Duodenal mucosa (tissue), 2 donors: ENCODE results near the gene ATRN.
"Not testable (repeated sequence)": the region's sequence is repeated elsewhere in the genome, so short reads cannot be mapped to it uniquely, and the experiment has no call there.

Source experiments
- H3K27ac ChIP-seq: one replicate; pipeline ENCODE4 v1.7.0; 2013; ENCODE audit warnings: low read depth, low read length
- H3K27me3 ChIP-seq, 2 donors: one replicate each; pipeline ENCODE4 v1.7.0; 2013; ENCODE audit warnings: low read length in 2 of 2, control low read depth in 1 of 2; ENCODE audit not compliant: insufficient read depth in 2 of 2, control insufficient read depth in 1 of 2
- H3K36me3 ChIP-seq, 2 donors: one replicate each; pipeline ENCODE4 v1.7.0; 2013; ENCODE audit warnings: low read length in 2 of 2, control low read depth in 1 of 2; ENCODE audit not compliant: insufficient read depth in 2 of 2, control insufficient read depth in 1 of 2
- H3K4me1 ChIP-seq, 2 donors: one replicate each; pipeline ENCODE4 v1.7.0; 2013; ENCODE audit warnings: low read length in 2 of 2, control low read depth in 1 of 2; ENCODE audit not compliant: insufficient read depth in 2 of 2, control insufficient read depth in 1 of 2
- H3K4me3 ChIP-seq, 2 donors: one replicate each; pipeline ENCODE4 v1.7.0; 2013; ENCODE audit warnings: low read length in 2 of 2, low read depth in 1 of 2
- H3K9ac ChIP-seq, 2 donors: one replicate each; pipeline ENCODE4 v1.7.0; 2013; ENCODE audit warnings: low read length in 2 of 2, low read depth in 1 of 2
- H3K9me3 ChIP-seq, 2 donors: one replicate each; pipeline ENCODE4 v1.7.0; 2013; ENCODE audit warnings: low read length in 2 of 2, control low read depth in 1 of 2; ENCODE audit not compliant: control insufficient read depth in 1 of 2

ATRN gene

DNA sequence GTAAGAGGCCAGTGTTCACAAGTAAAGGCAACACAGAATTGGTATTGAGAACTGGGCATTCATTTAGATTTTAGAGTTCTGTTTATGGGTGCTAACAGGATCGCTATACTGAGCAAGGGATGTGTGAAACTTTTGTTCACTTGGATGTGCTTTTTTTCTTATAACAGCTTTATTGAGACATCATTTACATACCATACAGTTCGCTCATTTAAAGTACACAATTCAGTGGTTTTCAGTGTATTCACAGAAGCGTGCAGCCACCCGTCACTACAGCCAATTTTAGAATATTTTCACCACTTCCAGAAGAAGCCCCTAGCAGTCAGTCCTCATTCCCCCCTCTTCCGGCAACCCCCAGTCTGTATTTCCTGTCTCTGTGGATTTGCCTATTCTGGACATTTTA, 143.6 kb downstream of the ATRN start:
- Histone ChIP-seq H3K9me3 (no peaks in the 10 kb centered on the region), H3K4me3 (no peak overlapping the region)

DNA sequence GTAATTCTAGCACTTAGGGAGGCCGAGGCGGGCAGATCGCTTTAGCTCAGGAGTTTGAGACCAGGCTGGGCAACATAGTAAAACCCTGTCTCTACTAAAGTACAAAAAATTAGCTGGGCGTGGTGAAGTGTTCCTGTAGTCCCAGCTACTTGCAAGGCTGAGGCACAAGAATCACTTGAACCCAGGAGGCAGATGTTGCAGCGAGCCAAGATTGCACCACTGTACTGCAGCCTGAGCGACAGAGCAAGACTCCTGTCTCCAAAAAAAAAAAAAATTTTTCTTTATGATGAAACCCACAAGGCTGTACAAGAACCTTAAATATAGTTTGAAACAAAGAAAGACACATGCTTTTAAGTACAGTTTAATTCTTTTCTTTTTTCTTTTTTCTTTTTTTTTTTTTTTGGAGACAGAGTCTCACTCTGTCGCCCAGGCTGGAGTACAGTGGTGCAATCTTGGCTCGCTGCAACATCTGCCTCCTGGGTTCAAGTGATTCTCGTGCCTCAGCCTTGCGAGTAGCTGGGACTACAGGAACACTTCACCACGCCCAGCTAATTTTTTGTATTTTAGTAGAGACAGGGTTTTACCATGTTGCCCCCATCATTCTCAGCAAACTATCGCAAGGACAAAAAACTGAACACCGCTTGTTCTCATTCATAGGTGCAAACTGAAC, 144.5 kb downstream of the ATRN start:
- H3K9ac ChIP-seq, H3K27ac ChIP-seq, H3K4me1 ChIP-seq, H3K4me3 ChIP-seq, H3K27me3 ChIP-seq, H3K9me3 ChIP-seq: not testable (repeated sequence)
- H3K36me3 ChIP-seq, result peaks cover 8 to 38% of the 10 kb centered on the region in 2 donors

More for the DNA sequence above, 143.6 kb downstream of the ATRN start:
- Histone ChIP-seq H3K9ac (no peak overlapping the region), H3K4me1 (no peaks in the 10 kb centered on the region), H3K36me3 (peaks cover 8 to 42% of the 10 kb centered on the region in 2 donors), H3K27ac (no peak overlapping the region), H3K27me3 (no peaks in the 10 kb centered on the region)

DNA sequence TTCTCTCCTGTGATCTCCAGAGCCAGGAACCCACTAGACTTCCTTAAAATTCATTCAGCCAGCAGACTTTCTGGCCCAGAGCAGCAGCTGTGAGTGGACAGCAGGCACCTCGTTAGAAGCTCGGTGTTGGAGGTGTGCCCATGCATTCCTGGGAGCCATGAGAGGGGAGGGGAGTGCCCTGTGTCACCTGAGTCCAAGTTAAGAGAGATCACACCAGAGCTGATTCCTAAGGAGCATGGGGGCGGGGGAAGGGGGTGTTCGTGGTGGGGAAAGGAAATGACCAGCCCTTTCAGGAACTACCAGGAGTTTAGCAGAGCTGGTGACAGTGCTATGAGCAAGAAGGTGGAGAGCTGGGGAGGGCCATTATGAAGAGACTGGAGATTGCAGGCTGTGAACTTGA, 145.4 kb downstream of the ATRN start:
- Histone ChIP-seq H3K9ac (no peak overlapping the region), H3K27ac (no peak overlapping the region), H3K27me3 (no peaks in the 10 kb centered on the region), H3K9me3 (no peaks in the 10 kb centered on the region), H3K4me1 (no peaks in the 10 kb centered on the region), H3K4me3 (no peak overlapping the region), H3K36me3 (peaks cover 11 to 38% of the 10 kb centered on the region in 2 donors)

DNA sequence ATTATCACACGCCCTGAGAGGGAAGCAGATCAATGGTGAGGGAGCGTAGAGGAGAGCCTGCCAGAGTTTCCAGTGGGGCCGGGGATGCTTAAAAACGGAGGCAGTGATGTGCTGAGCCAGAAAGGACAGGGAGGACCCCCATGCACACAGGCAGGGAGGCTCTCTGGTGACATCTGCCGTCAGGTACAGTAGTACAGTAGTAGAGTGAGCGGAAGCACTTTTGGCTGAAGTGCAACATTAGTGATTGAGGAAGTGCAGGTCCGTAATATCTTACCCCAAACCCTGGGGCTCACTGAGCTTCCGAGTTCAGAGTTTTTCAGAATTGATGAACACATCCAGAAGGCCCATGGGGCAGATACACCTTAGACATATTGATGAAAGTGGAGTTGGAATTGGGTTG, 150.3 kb downstream of the ATRN start:
- H3K27ac ChIP-seq, result no peak overlapping the region
- H3K4me1 ChIP-seq, result no peaks in the 10 kb centered on the region
- H3K9ac ChIP-seq, result no peak overlapping the region
- no peaks in the 10 kb centered on the region for H3K27me3 ChIP-seq
- no peak overlapping the region for H3K4me3 ChIP-seq
- H3K9me3 ChIP-seq, result no peaks in the 10 kb centered on the region
- H3K36me3 ChIP-seq, result peaks cover 19 to 41% of the 10 kb centered on the region in 2 donors

DNA sequence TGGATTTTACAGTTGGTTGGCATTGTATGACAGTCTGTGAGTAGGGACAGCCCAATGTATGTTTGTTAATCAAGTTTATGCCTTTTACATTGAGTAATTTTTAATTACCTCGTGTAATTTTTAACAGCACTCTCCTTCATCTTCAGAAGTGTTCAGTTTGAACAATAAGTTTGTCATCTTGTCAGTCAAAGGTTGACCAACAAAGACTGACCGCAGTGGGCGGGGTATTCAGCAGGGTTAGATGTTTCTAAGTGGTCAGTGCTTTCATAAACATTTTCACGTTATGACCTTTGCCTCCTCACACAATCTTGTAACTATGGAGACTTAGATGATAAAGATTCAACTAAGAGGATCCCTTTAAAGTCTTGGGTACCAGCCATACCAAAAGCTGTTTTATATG, 151.6 kb downstream of the ATRN start:
- Histone ChIP-seq H3K4me1 (no peaks in the 10 kb centered on the region), H3K9ac (no peak overlapping the region), H3K36me3 (peaks cover 19 to 36% of the 10 kb centered on the region in 2 donors), H3K27me3 (no peaks in the 10 kb centered on the region), H3K9me3 (no peaks in the 10 kb centered on the region), H3K4me3 (no peak overlapping the region), H3K27ac (no peak overlapping the region)

DNA sequence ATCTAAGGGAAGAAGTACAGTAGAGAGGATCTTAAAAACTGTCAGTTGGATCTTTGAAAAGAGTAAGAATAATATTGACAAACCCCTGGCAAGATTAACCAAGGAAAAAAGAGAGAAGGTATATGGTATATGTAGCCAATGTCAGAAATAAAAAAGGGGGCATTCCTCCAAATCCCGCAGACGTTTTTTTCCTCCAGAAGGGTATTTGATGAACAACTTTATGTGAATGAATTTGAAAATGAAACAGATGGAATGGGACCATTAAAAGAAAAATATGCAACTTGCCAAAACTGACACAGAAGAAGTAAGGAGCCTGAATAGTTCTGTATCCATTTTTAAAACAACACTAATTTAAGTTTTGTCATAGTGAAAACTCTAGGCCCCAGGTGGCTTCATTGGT, 156.7 kb downstream of the ATRN start:
- Histone ChIP-seq H3K27ac (no peak overlapping the region), H3K9me3 (no peaks in the 10 kb centered on the region), H3K27me3 (no peaks in the 10 kb centered on the region), H3K9ac (no peak overlapping the region), H3K36me3 (peaks cover 22 to 48% of the 10 kb centered on the region in 2 donors), H3K4me3 (no peak overlapping the region), H3K4me1 (no peaks in the 10 kb centered on the region)

DNA sequence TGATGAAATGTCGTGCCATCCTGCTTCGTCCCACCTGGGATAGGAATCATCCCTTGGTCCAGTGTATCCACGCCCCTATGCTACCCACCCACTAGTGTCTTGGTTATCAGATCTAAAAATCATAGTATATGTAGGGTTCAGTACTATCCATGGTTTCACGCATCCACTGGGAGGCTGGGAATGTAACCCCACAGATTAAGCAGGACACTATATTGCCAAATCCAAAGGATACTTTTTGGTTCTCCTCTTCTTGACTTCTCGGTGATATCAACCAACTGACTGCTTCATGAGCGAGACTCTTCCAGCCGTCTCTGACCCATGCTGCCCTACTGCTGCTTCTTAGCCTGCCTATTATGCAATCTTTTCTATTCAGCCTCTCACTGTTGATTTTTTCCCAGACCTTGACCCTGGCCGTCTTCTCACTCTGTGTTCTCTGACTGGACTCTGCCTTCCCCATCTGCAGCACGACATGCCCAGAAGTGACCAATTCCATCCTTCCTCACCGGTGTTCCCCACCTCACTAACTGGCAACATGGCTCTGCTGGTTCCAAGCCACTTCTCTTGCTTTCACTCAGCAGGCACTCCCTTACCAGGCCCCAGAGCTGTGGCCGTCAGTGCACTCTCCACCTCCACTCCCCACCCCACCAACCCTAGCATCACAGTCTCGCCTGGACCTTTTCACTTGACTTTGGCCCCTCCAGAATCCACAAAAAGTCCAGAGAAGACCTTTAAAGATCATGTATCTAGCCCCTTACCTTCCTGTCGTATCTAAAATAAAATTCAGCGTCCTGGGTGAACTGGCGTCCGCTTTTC, 157.9 kb downstream of the ATRN start:
- H3K9me3 ChIP-seq, result no peaks in the 10 kb centered on the region
- no peak overlapping the region for H3K4me3 ChIP-seq
- H3K4me1 ChIP-seq, result no peaks in the 10 kb centered on the region
- H3K27ac ChIP-seq, result no peak overlapping the region
- H3K27me3 ChIP-seq, result no peaks in the 10 kb centered on the region
- peaks cover 26 to 45% of the 10 kb centered on the region in 2 donors for H3K36me3 ChIP-seq
- no peak overlapping the region for H3K9ac ChIP-seq

DNA sequence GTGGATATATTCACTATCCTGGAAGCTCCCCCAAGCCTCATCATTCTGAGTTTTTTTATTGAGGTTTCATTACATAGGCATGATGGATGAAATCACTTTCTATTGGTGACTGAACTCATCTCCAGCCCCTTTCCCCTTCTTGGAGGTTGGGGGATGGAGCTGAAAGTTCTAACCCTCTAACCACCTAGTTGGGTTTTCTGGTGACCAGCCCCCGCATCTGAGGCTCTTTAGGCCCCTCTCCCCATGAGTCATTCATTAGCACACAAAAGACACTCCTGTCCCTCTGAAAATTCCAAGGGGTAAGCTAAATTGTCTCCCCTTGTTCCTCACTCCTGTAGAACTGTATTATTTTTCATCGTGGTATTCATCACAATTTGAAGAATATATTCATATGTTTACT, 159.1 kb downstream of the ATRN start:
- peaks cover 32 to 48% of the 10 kb centered on the region in 2 donors for H3K36me3 ChIP-seq
- H3K27me3 ChIP-seq, result no peaks in the 10 kb centered on the region
- no peak overlapping the region for H3K9ac ChIP-seq
- H3K4me3 ChIP-seq, result no peak overlapping the region
- H3K27ac ChIP-seq, result no peak overlapping the region
- no peaks in the 10 kb centered on the region for H3K9me3 ChIP-seq
- H3K4me1 ChIP-seq, result no peaks in the 10 kb centered on the region

DNA sequence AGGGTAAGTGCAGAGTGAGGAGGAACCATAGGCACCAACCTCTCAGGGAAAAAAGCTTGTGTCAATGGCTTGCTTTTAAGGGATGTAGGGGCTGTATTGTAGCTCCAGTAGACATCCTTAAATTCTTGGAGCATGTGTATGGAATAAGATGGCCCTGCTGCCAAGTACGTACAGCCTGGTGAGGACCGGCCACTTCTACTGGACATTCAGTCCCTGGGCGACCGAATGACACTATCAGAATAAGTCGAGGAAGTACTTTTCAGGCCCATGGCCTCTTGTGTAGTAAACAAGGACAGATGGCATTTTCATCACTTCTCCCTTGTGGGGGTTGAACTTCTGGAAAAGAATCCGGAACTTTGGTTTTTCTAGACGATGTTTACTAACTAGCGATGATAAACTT, 159.6 kb downstream of the ATRN start:
- H3K9ac ChIP-seq, result no peak overlapping the region
- no peaks in the 10 kb centered on the region for H3K4me1 ChIP-seq
- no peaks in the 10 kb centered on the region for H3K9me3 ChIP-seq
- no peak overlapping the region for H3K4me3 ChIP-seq
- H3K27me3 ChIP-seq, result no peaks in the 10 kb centered on the region
- no peak overlapping the region for H3K27ac ChIP-seq
- H3K36me3 ChIP-seq, result peaks cover 28 to 44% of the 10 kb centered on the region in 2 donors

DNA sequence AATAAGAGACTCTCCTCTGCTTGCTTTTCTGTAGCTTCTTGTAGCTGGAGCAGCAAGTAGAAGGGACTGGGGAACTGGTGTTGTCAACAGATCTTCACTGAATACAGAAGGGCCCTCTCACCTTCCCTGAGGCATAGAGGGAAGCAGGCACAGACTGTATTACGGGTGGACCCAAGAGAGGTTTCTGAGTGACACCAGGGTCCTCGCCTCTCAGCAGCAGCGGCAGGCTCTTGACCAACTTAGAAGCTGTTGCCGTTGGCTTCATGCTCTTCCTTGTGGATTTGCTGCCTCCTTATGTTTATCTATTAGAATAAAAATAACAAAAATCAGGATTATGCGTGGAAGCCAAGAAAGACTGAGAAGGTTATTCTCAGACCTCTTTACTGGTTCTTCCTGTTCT, 160.7 kb downstream of the ATRN start:
- no peak overlapping the region for H3K4me3 ChIP-seq
- no peaks in the 10 kb centered on the region for H3K4me1 ChIP-seq
- peaks cover 28 to 41% of the 10 kb centered on the region in 2 donors for H3K36me3 ChIP-seq
- H3K9me3 ChIP-seq, result no peaks in the 10 kb centered on the region
- no peak overlapping the region for H3K9ac ChIP-seq
- no peak overlapping the region for H3K27ac ChIP-seq
- H3K27me3 ChIP-seq, result no peaks in the 10 kb centered on the region
